Epithelial cell of esophagus (primary cell): ENCODE results near the gene UCP2.

Experiments used
- DNase-seq: peaks from one replicate; pipeline ENCODE4 v3.0.0; 2010; ENCODE audit warnings: low read depth
- H3K4me3 ChIP-seq: 2 replicates; pipeline ENCODE4 v1.5.1; 2011; ENCODE audit warnings: mild to moderate bottlenecking, low read length, control low read depth
- TF ChIP-seq, protein P1 (sequence below): IDR thresholded peaks from 2 replicates; pipeline ENCODE4 v1.5.1; 2011; ENCODE audit warnings: low read depth, mild to moderate bottlenecking, low read length, control low read depth, inconsistent platforms; ENCODE audit not compliant: insufficient read depth; ENCODE audit errors: missing control alignments

Gene UCP2

DNA sequence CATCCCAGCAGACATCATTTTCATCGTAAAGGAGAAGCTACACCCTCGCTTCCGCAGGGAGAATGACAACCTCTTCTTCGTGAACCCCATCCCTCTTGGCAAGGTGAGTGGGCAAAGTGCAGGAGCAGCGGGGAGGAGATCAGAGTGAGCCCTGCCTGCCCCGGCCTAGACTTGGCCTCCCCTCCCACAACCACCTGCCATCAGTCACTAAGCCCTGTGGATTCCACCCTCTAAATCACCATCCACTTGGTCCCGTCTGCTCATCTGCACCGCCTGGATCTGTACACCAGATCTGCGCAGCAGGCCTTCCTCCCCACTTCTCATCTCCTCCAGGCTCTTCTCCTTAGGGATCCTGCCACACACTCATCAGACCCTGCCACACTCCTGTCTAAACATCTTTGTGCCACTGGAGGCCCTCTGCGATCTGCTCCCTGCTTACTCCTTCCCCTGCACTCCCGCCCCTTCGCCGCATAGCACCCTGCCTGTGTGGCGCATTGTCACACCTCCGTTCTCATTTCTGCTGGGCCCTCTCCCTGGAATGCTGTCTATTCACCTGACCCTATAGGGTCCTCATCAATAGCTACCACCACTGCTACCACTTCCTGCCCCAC, 14.2 kb downstream of the UCP2 start:
- TF ChIP-seq, protein P1, sequence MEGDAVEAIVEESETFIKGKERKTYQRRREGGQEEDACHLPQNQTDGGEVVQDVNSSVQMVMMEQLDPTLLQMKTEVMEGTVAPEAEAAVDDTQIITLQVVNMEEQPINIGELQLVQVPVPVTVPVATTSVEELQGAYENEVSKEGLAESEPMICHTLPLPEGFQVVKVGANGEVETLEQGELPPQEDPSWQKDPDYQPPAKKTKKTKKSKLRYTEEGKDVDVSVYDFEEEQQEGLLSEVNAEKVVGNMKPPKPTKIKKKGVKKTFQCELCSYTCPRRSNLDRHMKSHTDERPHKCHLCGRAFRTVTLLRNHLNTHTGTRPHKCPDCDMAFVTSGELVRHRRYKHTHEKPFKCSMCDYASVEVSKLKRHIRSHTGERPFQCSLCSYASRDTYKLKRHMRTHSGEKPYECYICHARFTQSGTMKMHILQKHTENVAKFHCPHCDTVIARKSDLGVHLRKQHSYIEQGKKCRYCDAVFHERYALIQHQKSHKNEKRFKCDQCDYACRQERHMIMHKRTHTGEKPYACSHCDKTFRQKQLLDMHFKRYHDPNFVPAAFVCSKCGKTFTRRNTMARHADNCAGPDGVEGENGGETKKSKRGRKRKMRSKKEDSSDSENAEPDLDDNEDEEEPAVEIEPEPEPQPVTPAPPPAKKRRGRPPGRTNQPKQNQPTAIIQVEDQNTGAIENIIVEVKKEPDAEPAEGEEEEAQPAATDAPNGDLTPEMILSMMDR: no peak
- DNase-seq: no peak
- no peak overlapping the region for H3K4me3 ChIP-seq

DNA sequence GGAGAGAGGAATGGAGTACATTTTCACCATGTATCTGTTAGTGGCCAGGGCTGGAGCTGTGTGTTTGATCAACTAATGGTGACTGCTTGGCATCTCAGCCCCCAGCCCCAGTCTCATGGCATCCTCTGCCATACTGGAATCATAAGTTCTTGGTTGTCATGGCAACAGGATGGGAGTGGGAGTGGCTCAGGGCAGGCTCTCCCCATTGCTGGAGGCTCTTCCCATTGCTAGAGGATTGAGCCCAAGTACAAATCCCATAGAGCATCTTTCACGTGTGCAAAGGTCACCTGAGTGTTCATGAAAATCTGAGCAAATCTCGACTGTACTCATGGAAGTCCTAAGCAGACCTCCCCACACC, 16.9 kb downstream of the UCP2 start:
- no peak overlapping the region for H3K4me3 ChIP-seq
- TF ChIP-seq, protein P1: no peak
- DNase-seq: no peak

DNA sequence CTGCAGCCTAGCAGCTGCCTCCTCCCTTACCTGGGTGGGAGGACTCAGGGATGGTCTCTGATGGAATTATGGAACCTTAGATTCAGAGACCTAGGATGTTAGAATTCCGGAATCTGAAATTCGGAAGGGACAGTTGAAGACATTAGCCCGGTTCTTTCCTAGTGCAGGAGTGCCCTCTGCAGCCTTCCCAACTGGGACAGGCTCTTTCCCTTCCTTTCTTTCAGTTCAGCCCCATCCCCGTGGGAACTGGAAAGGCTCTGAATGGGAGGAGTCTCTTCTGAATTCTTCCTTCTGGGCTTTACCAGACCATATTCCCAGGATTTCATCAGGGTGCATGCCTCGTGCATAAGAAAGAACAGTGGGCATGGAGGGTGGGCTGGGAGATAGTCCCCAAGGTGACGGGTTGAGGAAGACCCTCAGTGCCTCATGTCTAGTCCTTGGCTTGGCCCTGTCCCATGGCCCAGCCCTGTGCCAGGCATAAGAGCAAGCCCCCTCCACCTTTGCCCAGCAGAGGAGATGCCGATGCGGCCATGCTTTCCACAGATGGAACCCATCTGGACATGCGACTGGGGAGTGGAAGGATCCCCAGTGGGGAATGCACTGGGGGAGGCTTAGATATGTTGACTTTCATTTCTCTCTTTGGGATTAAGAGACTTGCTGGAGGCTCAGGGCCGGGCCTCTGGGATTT, 17.4 kb downstream of the UCP2 start:
- no peak overlapping the region for H3K4me3 ChIP-seq

DNA sequence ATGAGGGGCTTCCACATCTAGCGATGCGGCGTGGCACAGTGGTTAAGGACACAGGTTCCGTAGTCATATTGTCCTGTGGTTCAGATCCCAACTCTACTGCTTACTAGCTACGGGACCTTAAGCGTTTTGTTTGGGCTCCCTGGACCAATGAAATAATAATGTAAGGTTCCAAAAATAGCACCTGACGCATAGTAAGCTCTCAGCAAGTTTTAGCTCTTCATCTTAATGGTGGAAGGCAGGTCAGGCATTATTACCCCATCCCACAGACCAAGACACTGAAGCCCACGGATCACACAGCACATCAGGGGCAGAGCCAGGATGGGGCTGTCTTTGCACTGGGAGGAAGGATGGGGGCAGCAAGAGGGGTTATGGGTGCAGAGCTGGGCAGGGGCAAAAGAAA, 18.8 kb downstream of the UCP2 start:
- TF ChIP-seq, protein P1: no peak
- H3K4me3 ChIP-seq: no peak overlapping the region
- no peak for DNase-seq

More for the DNA sequence above, 17.4 kb downstream of the UCP2 start:
- DNase-seq: no peak
- TF ChIP-seq, protein P1: no peak

DNA sequence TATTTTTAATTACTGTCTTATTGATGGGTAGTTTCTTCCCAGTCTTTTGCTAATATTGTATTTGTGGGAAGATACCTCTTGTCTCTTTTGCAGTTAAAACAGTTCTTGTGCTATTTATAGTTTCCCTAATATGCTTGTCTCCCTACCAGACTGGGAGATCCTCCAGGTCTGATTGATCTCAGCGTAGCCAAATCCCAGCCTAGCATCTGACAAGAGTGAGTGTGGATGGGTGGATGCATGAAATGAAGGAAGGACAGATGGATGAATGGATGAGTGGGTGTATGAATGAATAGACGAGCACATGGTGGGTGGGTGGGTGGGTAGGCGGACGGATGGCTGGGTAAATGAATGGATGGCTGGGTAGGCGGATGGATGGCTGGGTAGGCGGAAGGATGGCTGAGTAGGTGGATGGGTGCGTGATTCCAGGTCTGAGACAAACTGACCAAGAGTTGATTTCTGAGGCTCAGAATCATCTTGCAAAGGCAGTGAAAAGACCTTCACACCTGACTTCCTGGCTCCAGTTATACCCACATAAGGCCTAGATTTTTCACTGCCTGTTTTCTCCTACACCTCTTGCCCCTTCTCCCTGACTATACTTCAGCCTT, 20.4 kb downstream of the UCP2 start:
- TF ChIP-seq, protein P1: no peak
- no peak overlapping the region for H3K4me3 ChIP-seq
- DNase-seq: no peak

DNA sequence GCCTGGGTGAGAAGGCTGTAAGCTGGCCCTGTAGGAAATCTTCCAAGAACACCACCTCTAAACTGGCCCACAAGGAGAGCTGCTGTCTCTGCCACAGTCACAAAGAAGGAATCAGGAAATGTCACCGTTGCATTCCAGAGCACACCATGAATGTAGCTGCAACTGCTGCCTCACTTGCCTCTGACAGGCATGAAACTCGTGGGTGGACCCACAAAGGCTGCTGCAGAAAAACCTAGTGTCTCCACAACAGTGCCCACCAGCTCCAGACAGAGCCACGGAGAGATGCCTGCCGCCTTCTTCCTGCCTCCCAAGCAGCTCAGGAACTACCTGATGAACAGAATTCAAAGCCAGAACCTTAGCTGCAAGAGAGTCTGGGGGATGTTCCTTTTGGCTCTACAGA, 21.3 kb downstream of the UCP2 start:
- H3K4me3 ChIP-seq: no peak overlapping the region
- TF ChIP-seq, protein P1: no peak
- DNase-seq: peak; percentile 59
